Endothelial cell of umbilical vein (primary cell): Measurements from ENCODE around the gene TRIM29.

Source experiments
- EZH2 ChIP-seq: IDR thresholded peaks from 2 replicates; pipeline ENCODE4 v1.6.1; 2012; ENCODE audit warnings: borderline replicate concordance, low read depth, mild to moderate bottlenecking, moderate library complexity, low read length, inconsistent platforms; ENCODE audit not compliant: severe bottlenecking
- FOS ChIP-seq: IDR thresholded peaks from 2 replicates; pipeline ENCODE4 v1.6.1; 2011; ENCODE audit warnings: mild to moderate bottlenecking, low read length, moderate library complexity, borderline replicate concordance; ENCODE audit not compliant: insufficient read depth
- GATA2 ChIP-seq: IDR thresholded peaks from 2 replicates; pipeline ENCODE4 v1.7.0; 2011; ENCODE audit warnings: low read depth, mild to moderate bottlenecking, moderate library complexity, mixed read lengths, low read length; ENCODE audit not compliant: insufficient read length, insufficient read depth
- JUN ChIP-seq: IDR thresholded peaks from 2 replicates; pipeline ENCODE4 v1.6.1; 2011; ENCODE audit warnings: borderline replicate concordance, low read depth; ENCODE audit not compliant: insufficient read length, insufficient read depth
- MYC ChIP-seq: IDR thresholded peaks from one replicate; pipeline ENCODE4 v1.6.1; 2011; ENCODE audit warnings: mild to moderate bottlenecking, low read depth, low read length
- POLR2A ChIP-seq: IDR thresholded peaks from 2 replicates; pipeline ENCODE4 v1.6.1; 2012; ENCODE audit warnings: low read depth, mild to moderate bottlenecking, control low read depth, low read length
- POLR2AphosphoS5 ChIP-seq: IDR thresholded peaks from 2 replicates; pipeline ENCODE4 v1.6.1; 2012; ENCODE audit warnings: low read depth, mild to moderate bottlenecking, control low read depth, low read length, moderate library complexity; ENCODE audit not compliant: insufficient read depth
- TF ChIP-seq, protein P1 (sequence below), 2 donors: IDR thresholded peaks; 1 replicate in 1 of 2; 2 replicates in 1 of 2; pipeline ENCODE4 v1.5.1; 2011; ENCODE audit warnings: low read length in 2 of 2, mild to moderate bottlenecking in 2 of 2, moderate library complexity in 2 of 2, control low read depth in 1 of 2, inconsistent platforms in 1 of 2, low read depth in 1 of 2; ENCODE audit not compliant: insufficient read depth in 1 of 2; ENCODE audit errors: extremely low read depth in 1 of 2
- TF ChIP-seq, protein P2 (sequence below): IDR thresholded peaks from 2 replicates; pipeline ENCODE4 v1.6.1; 2011; ENCODE audit not compliant: insufficient read depth, insufficient read length

DNA sequence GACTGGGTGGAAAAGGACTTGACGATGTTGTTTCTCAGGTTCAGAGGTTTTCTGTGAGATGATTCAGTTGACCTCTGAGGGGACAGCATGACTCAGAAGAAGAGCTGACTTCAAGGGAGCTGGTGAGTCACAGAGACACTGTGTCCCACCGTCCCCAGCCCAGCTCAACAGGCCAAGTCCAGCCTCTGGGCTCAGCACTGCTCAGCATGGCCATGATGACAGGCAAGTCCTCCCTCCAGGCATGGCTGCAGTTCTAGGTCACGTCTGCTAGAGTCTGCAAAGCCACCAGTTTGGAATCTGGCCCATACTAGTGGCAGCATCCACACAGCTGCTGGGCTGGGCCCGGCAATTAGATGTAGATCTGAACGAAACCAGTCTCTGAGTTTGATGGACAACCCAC lies 12.9 kb downstream of the TRIM29 start:
- TF ChIP-seq, protein P1, sequence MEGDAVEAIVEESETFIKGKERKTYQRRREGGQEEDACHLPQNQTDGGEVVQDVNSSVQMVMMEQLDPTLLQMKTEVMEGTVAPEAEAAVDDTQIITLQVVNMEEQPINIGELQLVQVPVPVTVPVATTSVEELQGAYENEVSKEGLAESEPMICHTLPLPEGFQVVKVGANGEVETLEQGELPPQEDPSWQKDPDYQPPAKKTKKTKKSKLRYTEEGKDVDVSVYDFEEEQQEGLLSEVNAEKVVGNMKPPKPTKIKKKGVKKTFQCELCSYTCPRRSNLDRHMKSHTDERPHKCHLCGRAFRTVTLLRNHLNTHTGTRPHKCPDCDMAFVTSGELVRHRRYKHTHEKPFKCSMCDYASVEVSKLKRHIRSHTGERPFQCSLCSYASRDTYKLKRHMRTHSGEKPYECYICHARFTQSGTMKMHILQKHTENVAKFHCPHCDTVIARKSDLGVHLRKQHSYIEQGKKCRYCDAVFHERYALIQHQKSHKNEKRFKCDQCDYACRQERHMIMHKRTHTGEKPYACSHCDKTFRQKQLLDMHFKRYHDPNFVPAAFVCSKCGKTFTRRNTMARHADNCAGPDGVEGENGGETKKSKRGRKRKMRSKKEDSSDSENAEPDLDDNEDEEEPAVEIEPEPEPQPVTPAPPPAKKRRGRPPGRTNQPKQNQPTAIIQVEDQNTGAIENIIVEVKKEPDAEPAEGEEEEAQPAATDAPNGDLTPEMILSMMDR (IDR thresholded peaks at IDR 0.05; ENCODE audit: extremely low read depth in 1 of 2, insufficient read depth in 1 of 2, low read depth in 1 of 2, low read length in 2 of 2), result no peak
- no peak for TF ChIP-seq EZH2
- no peak for TF ChIP-seq POLR2AphosphoS5
- no peak for TF ChIP-seq GATA2
- TF ChIP-seq POLR2A, result no peak
- TF ChIP-seq MYC, result no peak
- TF ChIP-seq, protein P2, sequence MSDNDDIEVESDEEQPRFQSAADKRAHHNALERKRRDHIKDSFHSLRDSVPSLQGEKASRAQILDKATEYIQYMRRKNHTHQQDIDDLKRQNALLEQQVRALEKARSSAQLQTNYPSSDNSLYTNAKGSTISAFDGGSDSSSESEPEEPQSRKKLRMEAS, result no peak
- no peak for TF ChIP-seq JUN
- TF ChIP-seq FOS, result no peak
